H9 (cell line): ENCODE measurements around the gene CDK14. TPM values are rescaled to one million over a fixed set of nuclear protein-coding genes. Genes with fewer than 3 reads are reported as not detected.

Experiments
- DNase-seq: peaks from one replicate; pipeline ENCODE4 v3.0.0-alpha.2; 2017
- H2AFZ ChIP-seq: one replicate; pipeline ENCODE4 v1.6.1; 2013; ENCODE audit warnings: mild to moderate bottlenecking, low read length, control low read depth, moderate library complexity
- H2AK5ac ChIP-seq: 2 replicates; pipeline ENCODE4 v1.6.1; 2013; ENCODE audit warnings: low read length, control low read depth, mixed read lengths; ENCODE audit not compliant: insufficient read length
- H2BK120ac ChIP-seq: one replicate; pipeline ENCODE4 v1.6.1; 2013; ENCODE audit warnings: low read depth, mild to moderate bottlenecking, low read length, control low read depth, inconsistent platforms; ENCODE audit not compliant: poor library complexity, severe bottlenecking
- H2BK12ac ChIP-seq: 2 replicates; pipeline ENCODE4 v1.6.1; 2013; ENCODE audit warnings: low read length, control low read depth, mixed read lengths, low read depth; ENCODE audit not compliant: insufficient read length
- H2BK15ac ChIP-seq: 2 replicates; pipeline ENCODE4 v1.6.1; 2013; ENCODE audit warnings: low read depth, low read length, control low read depth
- H2BK20ac ChIP-seq: one replicate; pipeline ENCODE4 v1.6.1; 2013; ENCODE audit warnings: low read depth, mild to moderate bottlenecking, low read length, control low read depth, inconsistent platforms; ENCODE audit not compliant: poor library complexity, severe bottlenecking
- H2BK5ac ChIP-seq: 2 replicates; pipeline ENCODE4 v1.6.1; 2013; ENCODE audit warnings: low read length, control low read depth, mixed read lengths; ENCODE audit not compliant: insufficient read length
- H3K14ac ChIP-seq: 2 replicates; pipeline ENCODE4 v1.6.1; 2013; ENCODE audit warnings: low read length, control low read depth; ENCODE audit not compliant: insufficient read depth
- H3K18ac ChIP-seq: 2 replicates; pipeline ENCODE4 v1.6.1; 2013; ENCODE audit warnings: low read depth, mild to moderate bottlenecking, mixed read lengths, low read length, control low read depth; ENCODE audit not compliant: insufficient read length
- H3K23ac ChIP-seq: 2 replicates; pipeline ENCODE4 v1.6.1; 2013; ENCODE audit warnings: low read length, control low read depth, mixed read lengths, low read depth; ENCODE audit not compliant: insufficient read length
- H3K23me2 ChIP-seq: 2 replicates; pipeline ENCODE4 v1.6.1; 2013; ENCODE audit warnings: low read depth, mild to moderate bottlenecking, mixed read lengths, low read length, control low read depth; ENCODE audit not compliant: insufficient read length, poor library complexity, severe bottlenecking
- H3K27ac ChIP-seq: 2 replicates; pipeline ENCODE4 v1.5.1; 2013; ENCODE audit warnings: low read length, control low read depth, mixed read lengths, low read depth; ENCODE audit not compliant: insufficient read length
- H3K27me3 ChIP-seq: 2 replicates; pipeline ENCODE4 v1.6.1; 2013; ENCODE audit warnings: low read length, control low read depth, inconsistent platforms; ENCODE audit not compliant: insufficient read depth
- H3K4ac ChIP-seq: 2 replicates; pipeline ENCODE4 v1.6.1; 2013; ENCODE audit warnings: low read depth, mild to moderate bottlenecking, control low read depth, inconsistent platforms, low read length, moderate library complexity
- H3K4me1 ChIP-seq: 2 replicates; pipeline ENCODE4 v1.6.1; 2013; ENCODE audit warnings: low read length, control low read depth, inconsistent platforms; ENCODE audit not compliant: insufficient read depth
- H3K4me2 ChIP-seq: 2 replicates; pipeline ENCODE4 v1.6.1; 2013; ENCODE audit warnings: low read length, control low read depth, mixed read lengths; ENCODE audit not compliant: insufficient read length, insufficient read depth
- H3K56ac ChIP-seq: 2 replicates; pipeline ENCODE4 v1.6.1; 2013; ENCODE audit warnings: low read depth, mild to moderate bottlenecking, mixed read lengths, low read length, control low read depth; ENCODE audit not compliant: insufficient read length
- H3K79me1 ChIP-seq: 2 replicates; pipeline ENCODE4 v1.6.1; 2013; ENCODE audit warnings: low read depth, mild to moderate bottlenecking, moderate library complexity, low read length, control low read depth, inconsistent platforms; ENCODE audit not compliant: insufficient read depth, poor library complexity, severe bottlenecking
- H3K79me2 ChIP-seq: 2 replicates; pipeline ENCODE4 v1.6.1; 2013; ENCODE audit warnings: low read length, control low read depth, inconsistent platforms; ENCODE audit not compliant: insufficient read depth
- H3K9ac ChIP-seq: 2 replicates; pipeline ENCODE4 v1.6.1; 2013; ENCODE audit warnings: low read length, control low read depth, mixed read lengths; ENCODE audit not compliant: insufficient read length; ENCODE audit errors: extremely low read depth
- H3K9me3 ChIP-seq: one replicate; pipeline ENCODE4 v1.6.1; 2013; ENCODE audit warnings: low read depth, low read length, inconsistent platforms; ENCODE audit not compliant: control insufficient read depth
- H3T11ph ChIP-seq: one replicate; pipeline ENCODE4 v1.6.1; 2013; ENCODE audit warnings: mild to moderate bottlenecking, low read length, control low read depth, inconsistent platforms
- H4K20me1 ChIP-seq: one replicate; pipeline ENCODE4 v1.6.1; 2013; ENCODE audit not compliant: control insufficient read depth, insufficient read length, insufficient read depth
- H4K5ac ChIP-seq: 2 replicates; pipeline ENCODE4 v1.6.1; 2013; ENCODE audit warnings: low read depth, mild to moderate bottlenecking, mixed read lengths, low read length, control low read depth; ENCODE audit not compliant: insufficient read length
- H4K8ac ChIP-seq: replicated peaks from 2 replicates; pipeline ENCODE4 v1.6.1; 2013; ENCODE audit warnings: low read length, control low read depth, mixed read lengths, low read depth; ENCODE audit not compliant: insufficient read length
- H4K91ac ChIP-seq: 2 replicates; pipeline ENCODE4 v1.6.1; 2013; ENCODE audit warnings: low read depth, mild to moderate bottlenecking, moderate library complexity, mixed read lengths, low read length, control low read depth; ENCODE audit not compliant: insufficient read length
- H3K27ac Mint-ChIP-seq, 3 experiments: 2 replicates in 2 of 3; 3 replicates in 1 of 3; pipeline ENCODE4 v1.8.0; 2020 to 2021; ENCODE audit warnings: mixed read lengths in 3 of 3, mild to moderate bottlenecking in 1 of 3, moderate library complexity in 1 of 3
- H3K27me3 Mint-ChIP-seq: 2 replicates; pipeline ENCODE4 v1.8.0; 2021; ENCODE audit warnings: low read depth, mild to moderate bottlenecking, moderate library complexity, mixed read lengths
- H3K36me3 Mint-ChIP-seq, 3 experiments: 2 replicates in 2 of 3; 3 replicates in 1 of 3; pipeline ENCODE4 v1.8.0; 2020 to 2021; ENCODE audit warnings: low read depth in 3 of 3, mixed read lengths in 3 of 3; ENCODE audit not compliant: insufficient read depth in 1 of 3
- H3K4me1 Mint-ChIP-seq, 2 experiments: 2 replicates each; pipeline ENCODE4 v1.8.0; 2020; ENCODE audit warnings: mixed read lengths in 2 of 2
- H3K4me3 Mint-ChIP-seq, 2 experiments: 2 replicates in 1 of 2; 3 replicates in 1 of 2; pipeline ENCODE4 v1.8.0; 2020 to 2021; ENCODE audit warnings: mild to moderate bottlenecking in 2 of 2, mixed read lengths in 2 of 2, moderate library complexity in 1 of 2
- H3K9me3 Mint-ChIP-seq, 2 experiments: 2 replicates in 1 of 2; 3 replicates in 1 of 2; pipeline ENCODE4 v1.8.0; 2020; ENCODE audit warnings: mild to moderate bottlenecking in 2 of 2, mixed read lengths in 2 of 2, moderate library complexity in 1 of 2
- CTCF ChIP-seq: fragments of 200-600 bp; sonication (generic); conservative IDR thresholded peaks from 3 replicates; pipeline ENCODE4 v1.8.0; 2021; ENCODE audit warnings: antibody characterized with exemption, mild to moderate bottlenecking
- WGBS: extraction: QIAGEN DNeasy Blood & Tissue Kit; methylation state at CpG from one replicate; pipeline ENCODE4 v1.1.7; 2013; ENCODE audit warnings: missing lambda C conversion rate, low lambda C conversion rate, mixed read lengths; ENCODE audit not compliant: insufficient read length; ENCODE audit errors: extremely low coverage; 5-methylcytosine and 5-hydroxymethylcytosine counted together
- total RNA-seq: library from RNA; stranded (reverse); gene quantifications from 2 replicates; pipeline ENCODE4 v1.2.1, GENCODE V29; 2021

Gene CDK14
- total RNA-seq, 1 experiment from 2014 or later: 23.9 TPM

- Mint-ChIP-seq H3K27ac (no peak overlapping the region), H3K36me3 (peaks cover 6 to 14% (median 12%) of the 10 kb centered on the region in 3 experiments; a peak in 6 of 7 replicates), H3K4me3 (no peak overlapping the region), H3K9me3 (peaks cover 11 to 12% of the 10 kb centered on the region in 2 experiments), H3K27me3 (no peaks in the 10 kb centered on the region), H3K4me1 (peaks cover 9 to 17% of the 10 kb centered on the region in 2 experiments; a peak in 3 of 4 replicates)
- Histone ChIP-seq H3K14ac (no peak overlapping the region), H3K18ac (no peak overlapping the region), H3K23me2 (no peaks in the 10 kb centered on the region), H2AFZ (no peak overlapping the region), H2BK120ac (no peak overlapping the region), H3T11ph (no peak overlapping the region), H2BK12ac (no peak overlapping the region), H3K27ac (no peak overlapping the region), H3K23ac (no peak overlapping the region), H4K8ac (no peak overlapping the region), H3K79me2 (no peaks in the 10 kb centered on the region), H3K27me3 (no peaks in the 10 kb centered on the region), H2BK15ac (no peak overlapping the region), H3K56ac (no peak overlapping the region), H4K91ac (no peak overlapping the region), H3K4ac (no peak overlapping the region), H3K9me3 (no peaks in the 10 kb centered on the region), H3K4me2 (no peak overlapping the region), H4K5ac (no peak overlapping the region), H2BK20ac (no peak overlapping the region), H4K20me1 (no peaks in the 10 kb centered on the region), H3K79me1 (no peaks in the 10 kb centered on the region), H2AK5ac (no peak overlapping the region), H3K4me1 (no peaks in the 10 kb centered on the region), H3K9ac (no peak overlapping the region), H2BK5ac (no peak overlapping the region)
- WGBS: no CpG with 5 or more reads among the region's 5 CpGs
- TF ChIP-seq CTCF: no peak
- no peak for DNase-seq
Observed at GRCh38 chr7:90717296-90718060, 121.4 kb downstream of the CDK14 start.
